Myocyte (in vitro differentiated cells): Measurements from ENCODE around the gene SARDH. TPM values are rescaled to one million over a fixed set of nuclear protein-coding genes. Genes with fewer than 3 reads are reported as not detected.
"Not testable (repeated sequence)": the region's sequence is repeated elsewhere in the genome, so short reads cannot be mapped to it uniquely, and the experiment has no call there.

Experiments used
- DNase-seq: peaks from one replicate; pipeline ENCODE4 v3.0.0-alpha.2; 2012; ENCODE audit warnings: low read depth
- total RNA-seq: library from RNA; depleted of rRNA; stranded (reverse); fragments of >200 nt; gene quantifications from 2 replicates; pipeline ENCODE4 v1.2.3, GENCODE V29; 2014

Gene SARDH
- total RNA-seq, 1 donor from 2014 or later = 55.6 TPM

GRCh38 chr9:133686642-133687575, 51.2 kb downstream of the SARDH start:
- DNase-seq = peak; percentile 43

- peak; percentile 33 for DNase-seq
These were observed 52.2 kb downstream of the SARDH start for GRCh38 chr9:133685653-133686609.

GRCh38 chr9:133684936-133685361, 53.2 kb downstream of the SARDH start:
- DNase-seq = no peak

GRCh38 chr9:133684121-133684935, 53.8 kb downstream of the SARDH start:
- DNase-seq = no peak

GRCh38 chr9:133683586-133684120, 54.5 kb downstream of the SARDH start:
- DNase-seq = no peak

- no peak for DNase-seq
These were observed 55.1 kb downstream of the SARDH start for GRCh38 chr9:133682818-133683585.

GRCh38 chr9:133681658-133682306, 56.4 kb downstream of the SARDH start:
- DNase-seq = no peak

- no peak for DNase-seq
These were observed 57.0 kb downstream of the SARDH start for GRCh38 chr9:133680976-133681657.

- DNase-seq = no peak
These were observed 57.7 kb downstream of the SARDH start for GRCh38 chr9:133680250-133680975.

- DNase-seq = peak; percentile 28
These were observed 58.6 kb downstream of the SARDH start for GRCh38 chr9:133679466-133680061.

GRCh38 chr9:133679056-133679455, 59.1 kb downstream of the SARDH start:
- DNase-seq = no peak

- no peak for DNase-seq
These were observed 60.8 kb downstream of the SARDH start for GRCh38 chr9:133677126-133678010.

- DNase-seq = no peak
These were observed 61.7 kb downstream of the SARDH start for GRCh38 chr9:133676450-133676849.

- DNase-seq = not testable (repeated sequence)
These were observed 62.4 kb downstream of the SARDH start for GRCh38 chr9:133675796-133676195.

- DNase-seq = no peak
These were observed 64.1 kb downstream of the SARDH start for GRCh38 chr9:133674091-133674490.

GRCh38 chr9:133673258-133673655, 64.9 kb downstream of the SARDH start:
- no peak for DNase-seq
